ENCODE measurements around the gene HCFC2.
A peak's percentile ranks its signal among the peaks of the same experiment; 100 is the strongest.

Gene HCFC2

DNA sequence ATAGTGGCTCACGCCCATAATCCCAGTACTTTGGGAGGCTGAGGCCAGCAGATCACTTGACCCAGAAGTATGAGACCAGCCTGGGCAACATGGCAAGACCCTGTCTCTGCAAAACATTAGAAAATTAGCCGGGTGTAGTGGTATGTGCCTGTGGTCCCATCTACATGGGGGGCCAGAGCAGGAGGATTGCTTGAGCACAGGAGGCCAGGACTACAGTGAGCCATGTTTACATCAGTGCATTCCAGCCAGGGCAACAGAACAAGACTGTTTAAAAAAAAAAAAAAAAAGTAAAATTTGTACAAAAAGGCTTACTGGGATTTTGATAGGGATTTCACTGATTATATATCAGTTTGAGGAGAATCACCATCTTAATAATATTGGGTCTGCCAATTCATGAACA lies 7.8 kb downstream of the HCFC2 start:
- no peak overlapping the region for H3K4me3 Mint-ChIP-seq
- H3K9me3 Mint-ChIP-seq, result no peaks in the 10 kb centered on the region
- intact Hi-C loops (cut with micrococcal nuclease), result no loop called here
- H3K36me3 Mint-ChIP-seq (ENCODE audit: low read depth), result peaks cover 87% of the 10 kb centered on the region
- H3K4me1 Mint-ChIP-seq (ENCODE audit: low read depth), result peaks cover 8% of the 10 kb centered on the region
- H3K27ac Mint-ChIP-seq, result no peak overlapping the region
- no peaks in the 10 kb centered on the region for H3K27me3 Mint-ChIP-seq

DNA sequence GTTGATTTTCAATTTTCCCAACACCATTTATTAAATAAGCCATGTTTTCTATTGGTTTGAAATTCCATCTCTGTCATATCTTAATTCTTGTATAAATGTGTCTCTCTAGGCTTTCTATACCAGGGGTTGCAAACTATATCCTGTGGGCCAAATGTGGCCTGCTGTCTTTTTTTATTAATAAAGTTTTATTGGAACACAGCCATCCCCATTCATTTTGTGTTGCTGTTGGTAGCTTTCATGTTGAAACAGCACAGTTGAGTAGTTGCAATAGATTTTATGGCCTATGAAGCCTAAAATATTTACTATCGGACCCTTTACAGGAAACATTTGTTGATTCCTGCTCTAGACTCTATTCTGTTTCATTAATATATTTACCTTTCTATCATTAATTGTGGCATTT lies 9.4 kb downstream of the HCFC2 start:
- peaks cover 5% of the 10 kb centered on the region for H3K4me1 Mint-ChIP-seq (ENCODE audit: low read depth)
- H3K27me3 Mint-ChIP-seq, result no peaks in the 10 kb centered on the region
- no peak overlapping the region for H3K27ac Mint-ChIP-seq
- H3K4me3 Mint-ChIP-seq, result no peak overlapping the region
- H3K9me3 Mint-ChIP-seq, result no peaks in the 10 kb centered on the region
- intact Hi-C loops (cut with micrococcal nuclease), result no loop called here
- H3K36me3 Mint-ChIP-seq (ENCODE audit: low read depth), result peaks cover 85% of the 10 kb centered on the region

DNA sequence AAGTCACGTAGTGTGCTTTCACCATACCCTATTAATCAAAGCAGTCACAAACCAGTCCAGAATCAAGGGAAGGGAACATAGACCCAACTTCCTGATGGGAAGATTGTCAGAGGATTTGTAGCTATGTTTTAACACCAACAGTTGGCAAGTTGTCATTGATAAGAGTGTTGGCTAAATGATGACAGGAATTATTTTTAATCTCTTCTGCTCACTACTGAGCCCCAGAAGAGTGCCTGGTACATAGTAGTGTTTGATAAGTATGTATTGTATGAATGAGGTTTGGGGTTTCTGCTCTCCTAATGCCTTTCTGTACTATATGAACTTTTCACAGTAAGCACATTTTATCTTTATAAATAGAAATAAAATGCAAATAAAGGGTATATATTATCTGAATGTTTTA lies 14.7 kb downstream of the HCFC2 start:
- Mint-ChIP-seq H3K36me3 (ENCODE audit: low read depth) (peaks cover 52% of the 10 kb centered on the region), H3K4me1 (ENCODE audit: low read depth) (peaks cover 5% of the 10 kb centered on the region), H3K9me3 (no peaks in the 10 kb centered on the region), H3K27me3 (no peaks in the 10 kb centered on the region), H3K27ac (no peak overlapping the region), H3K4me3 (no peak overlapping the region)
- intact Hi-C loops (cut with micrococcal nuclease), result no loop called here

DNA sequence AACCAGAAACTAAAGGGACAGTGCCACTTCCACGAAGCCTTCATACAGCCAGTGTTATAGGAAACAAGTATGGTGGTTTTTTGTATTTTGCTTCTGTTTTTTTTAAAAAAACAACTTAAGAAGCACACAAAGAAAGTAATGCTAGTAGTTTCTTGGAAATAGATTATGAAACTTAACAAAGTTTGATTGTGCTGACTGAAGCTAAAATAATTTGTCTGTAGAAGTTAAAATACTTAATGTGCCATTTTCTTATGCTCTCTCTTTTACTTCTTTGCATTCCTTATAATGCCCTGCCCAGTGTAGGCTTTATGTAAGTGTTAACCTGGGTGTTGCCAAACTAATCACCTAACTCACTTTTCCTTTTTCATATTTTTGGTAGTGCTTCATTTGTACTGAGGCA lies 16.4 kb downstream of the HCFC2 start:
- no peaks in the 10 kb centered on the region for H3K27me3 Mint-ChIP-seq
- H3K27ac Mint-ChIP-seq, result peak overlapping the region; percentile 71
- intact Hi-C loops (cut with micrococcal nuclease), result loop anchor here (10.0 kb wide), 1 partner anchor 254 kb away; no protein-coding TSS in a partner anchor
- no peaks in the 10 kb centered on the region for H3K9me3 Mint-ChIP-seq
- peaks cover 56% of the 10 kb centered on the region for H3K36me3 Mint-ChIP-seq (ENCODE audit: low read depth)
- H3K4me3 Mint-ChIP-seq, result no peak overlapping the region
- H3K4me1 Mint-ChIP-seq (ENCODE audit: low read depth), result peaks cover 5% of the 10 kb centered on the region

DNA sequence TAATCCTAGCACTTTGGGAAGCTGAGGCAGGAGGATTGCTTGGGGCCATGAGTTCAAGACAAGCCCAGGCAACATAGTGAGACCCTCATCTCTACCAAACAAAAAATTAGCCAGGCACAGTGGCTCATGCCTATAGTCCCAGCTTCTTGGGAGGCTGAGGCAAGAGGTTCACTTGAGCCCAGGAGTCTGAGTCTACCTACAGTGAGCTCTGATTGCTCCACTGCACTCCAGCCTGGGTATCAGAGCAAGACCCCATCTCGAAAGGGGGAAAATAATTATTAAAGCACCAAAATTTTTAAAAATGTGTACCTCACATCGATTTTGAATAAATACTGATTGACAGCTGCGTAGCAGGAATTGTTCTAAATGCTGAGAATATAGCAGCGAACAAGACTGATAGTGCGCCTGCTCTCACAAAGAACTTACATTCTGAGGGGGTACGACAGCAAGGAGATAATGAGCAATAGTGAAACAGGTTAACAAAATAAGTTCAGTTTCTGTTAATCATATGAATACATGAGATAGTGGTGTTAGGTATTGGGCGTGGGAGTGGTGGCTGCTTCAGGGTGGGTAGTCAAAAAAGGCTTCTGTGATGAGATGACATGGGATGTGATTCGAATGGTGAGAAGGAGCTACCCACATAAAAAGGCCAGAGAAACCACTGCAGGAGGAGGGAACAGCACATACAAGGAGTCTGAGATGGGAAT lies 19.6 kb downstream of the HCFC2 start:
- intact Hi-C loops (cut with micrococcal nuclease), result loop anchor here (10.0 kb wide), 1 partner anchor 251 kb away; no protein-coding TSS in a partner anchor
- H3K27ac Mint-ChIP-seq, result no peak overlapping the region
- no peaks in the 10 kb centered on the region for H3K9me3 Mint-ChIP-seq
- H3K4me1 Mint-ChIP-seq (ENCODE audit: low read depth), result peaks cover 5% of the 10 kb centered on the region
- H3K27me3 Mint-ChIP-seq, result no peaks in the 10 kb centered on the region
- peaks cover 48% of the 10 kb centered on the region for H3K36me3 Mint-ChIP-seq (ENCODE audit: low read depth)
- H3K4me3 Mint-ChIP-seq, result no peak overlapping the region

DNA sequence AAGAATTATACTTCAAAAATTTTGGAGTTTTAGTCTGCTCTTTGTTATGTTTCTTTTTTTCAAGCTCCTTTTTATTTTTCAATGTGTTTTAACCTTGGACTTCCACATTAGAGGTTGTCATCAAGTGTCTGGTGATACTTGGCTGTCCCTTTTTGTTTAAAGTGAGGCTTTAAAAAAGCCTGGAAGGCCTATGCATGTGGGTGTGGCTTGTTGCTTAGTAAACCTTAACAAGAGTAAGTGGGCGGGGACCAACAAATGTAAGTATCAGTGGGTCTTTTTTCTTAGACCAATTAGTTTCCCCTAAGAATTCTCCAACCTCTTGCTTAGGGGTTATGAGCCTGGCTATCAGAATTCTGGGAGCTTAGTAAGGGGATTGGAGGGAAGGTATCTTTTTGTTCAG lies 26.4 kb downstream of the HCFC2 start:
- H3K4me3 Mint-ChIP-seq, result no peak overlapping the region
- H3K4me1 Mint-ChIP-seq (ENCODE audit: low read depth), result no peaks in the 10 kb centered on the region
- H3K36me3 Mint-ChIP-seq (ENCODE audit: low read depth), result peaks cover 72% of the 10 kb centered on the region
- no peaks in the 10 kb centered on the region for H3K9me3 Mint-ChIP-seq
- no peaks in the 10 kb centered on the region for H3K27me3 Mint-ChIP-seq
- intact Hi-C loops (cut with micrococcal nuclease), result loop anchor here (10.0 kb wide), 2 partner anchors 106 to 1044 kb away; no protein-coding TSS in a partner anchor
- no peak overlapping the region for H3K27ac Mint-ChIP-seq

DNA sequence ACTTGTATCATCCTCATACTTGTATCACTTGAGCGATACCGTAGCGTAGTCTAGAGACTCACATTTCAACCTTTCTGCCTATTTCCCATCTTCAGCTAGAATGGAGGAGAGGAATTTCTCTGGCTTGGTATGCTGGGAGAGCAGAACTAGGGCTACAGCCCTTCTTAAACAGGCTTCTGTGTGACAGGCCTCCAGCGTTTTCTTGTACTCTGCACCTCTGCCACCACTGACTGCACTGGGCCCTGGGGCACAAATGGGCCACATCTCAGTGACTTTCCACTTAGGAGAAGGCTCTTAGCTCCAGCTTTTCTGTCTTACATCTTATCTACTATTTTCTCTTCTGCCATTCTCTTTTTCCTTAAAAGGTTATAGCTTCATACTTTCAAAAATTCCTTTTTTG lies 26.8 kb downstream of the HCFC2 start:
- no peak overlapping the region for H3K4me3 Mint-ChIP-seq
- H3K27ac Mint-ChIP-seq, result no peak overlapping the region
- H3K4me1 Mint-ChIP-seq (ENCODE audit: low read depth), result no peaks in the 10 kb centered on the region
- intact Hi-C loops (cut with micrococcal nuclease), result loop anchor here (10.0 kb wide), 2 partner anchors 106 to 1044 kb away; no protein-coding TSS in a partner anchor
- H3K27me3 Mint-ChIP-seq, result no peaks in the 10 kb centered on the region
- H3K36me3 Mint-ChIP-seq (ENCODE audit: low read depth), result peaks cover 67% of the 10 kb centered on the region
- no peaks in the 10 kb centered on the region for H3K9me3 Mint-ChIP-seq

DNA sequence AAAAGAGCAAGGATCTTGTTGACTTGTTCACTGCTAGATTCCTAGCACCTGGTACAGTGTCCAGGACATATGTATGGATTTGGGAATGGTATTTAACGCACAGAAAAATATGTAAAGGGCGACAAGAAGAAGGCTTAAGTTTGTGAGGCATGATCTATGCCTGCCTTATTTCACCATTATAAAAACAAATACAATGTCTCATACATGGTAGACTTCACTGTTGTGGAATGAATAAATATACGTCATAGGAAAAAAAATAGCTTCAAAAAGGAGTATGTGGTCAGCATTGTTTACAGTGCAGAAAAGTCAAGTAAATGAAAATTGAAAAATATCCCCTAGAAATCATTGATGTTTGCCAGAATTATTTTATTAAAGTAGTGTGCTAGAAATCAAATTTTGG lies 30.0 kb downstream of the HCFC2 start:
- Mint-ChIP-seq H3K4me1 (ENCODE audit: low read depth) (no peaks in the 10 kb centered on the region), H3K27me3 (no peaks in the 10 kb centered on the region), H3K4me3 (no peak overlapping the region), H3K9me3 (no peaks in the 10 kb centered on the region), H3K36me3 (ENCODE audit: low read depth) (peaks cover 72% of the 10 kb centered on the region), H3K27ac (no peak overlapping the region)
- intact Hi-C loops (cut with micrococcal nuclease), result loop anchor here (10.0 kb wide), 2 partner anchors 109 to 1041 kb away; no protein-coding TSS in a partner anchor

DNA sequence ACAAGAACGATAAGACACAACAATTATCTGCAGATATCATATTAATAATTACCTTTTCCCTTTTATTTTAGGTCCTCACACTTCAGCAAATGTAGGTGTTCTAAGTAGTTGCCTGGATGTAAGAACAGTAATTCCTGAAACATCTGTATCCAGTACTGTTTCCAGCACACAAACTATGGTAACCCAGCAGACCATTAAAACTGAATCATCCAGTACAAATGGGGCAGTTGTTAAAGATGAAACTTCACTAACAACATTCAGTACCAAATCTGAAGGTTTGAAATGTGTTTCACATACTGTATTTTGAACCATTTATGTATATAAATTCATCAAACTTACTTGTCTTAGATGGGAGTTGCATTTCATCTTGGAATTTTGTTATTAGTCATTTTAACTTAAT lies 31.0 kb downstream of the HCFC2 start:
- intact Hi-C loops (cut with micrococcal nuclease), result loop anchor here (10.0 kb wide), 2 partner anchors 110 to 1040 kb away; no protein-coding TSS in a partner anchor
- H3K9me3 Mint-ChIP-seq, result no peaks in the 10 kb centered on the region
- H3K27ac Mint-ChIP-seq, result no peak overlapping the region
- no peaks in the 10 kb centered on the region for H3K4me1 Mint-ChIP-seq (ENCODE audit: low read depth)
- peaks cover 64% of the 10 kb centered on the region for H3K36me3 Mint-ChIP-seq (ENCODE audit: low read depth)
- no peak overlapping the region for H3K4me3 Mint-ChIP-seq
- no peaks in the 10 kb centered on the region for H3K27me3 Mint-ChIP-seq

DNA sequence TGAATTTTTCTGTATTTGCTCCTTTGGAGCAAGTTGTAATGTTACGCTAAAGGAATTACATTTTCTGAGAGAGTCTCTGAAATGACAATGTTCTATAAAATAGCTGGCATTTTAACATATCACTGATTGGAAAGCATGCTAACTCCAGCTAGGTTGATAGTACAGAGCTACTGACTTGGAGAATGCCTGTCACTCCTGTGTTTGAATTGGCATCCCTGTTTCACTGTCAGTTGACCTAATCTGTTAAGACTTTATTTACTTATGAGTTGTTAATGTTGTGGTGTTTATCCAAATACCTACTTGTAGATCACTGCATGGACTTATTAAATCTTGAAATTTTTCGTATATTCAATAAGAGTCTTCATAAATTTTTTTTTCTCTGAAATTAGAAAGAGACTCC lies 33.6 kb downstream of the HCFC2 start:
- H3K4me1 Mint-ChIP-seq (ENCODE audit: low read depth), result no peaks in the 10 kb centered on the region
- no peaks in the 10 kb centered on the region for H3K9me3 Mint-ChIP-seq
- no peak overlapping the region for H3K27ac Mint-ChIP-seq
- H3K27me3 Mint-ChIP-seq, result no peaks in the 10 kb centered on the region
- H3K4me3 Mint-ChIP-seq, result no peak overlapping the region
- H3K36me3 Mint-ChIP-seq (ENCODE audit: low read depth), result peaks cover 67% of the 10 kb centered on the region
- intact Hi-C loops (cut with micrococcal nuclease), result loop anchor here (10.0 kb wide), 2 partner anchors 113 to 1037 kb away; no protein-coding TSS in a partner anchor

DNA sequence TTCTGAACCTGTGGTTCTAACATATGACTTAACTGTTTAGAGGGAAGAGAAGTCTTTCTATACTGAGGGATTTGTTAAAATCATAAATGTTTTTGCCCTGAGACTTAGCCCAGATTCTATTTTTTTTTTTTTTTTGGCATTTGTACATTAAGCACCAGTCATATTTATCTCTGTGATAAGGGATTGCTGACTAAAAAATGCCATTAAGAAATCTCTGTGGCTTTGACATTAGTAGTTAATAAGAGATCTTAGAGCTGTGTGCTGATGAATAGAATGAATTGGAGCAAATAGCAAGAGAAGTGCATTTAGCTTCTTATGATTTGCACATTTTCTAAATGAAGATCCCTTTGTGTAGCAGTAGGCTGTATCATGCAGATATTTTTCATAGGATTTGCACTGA lies 41.1 kb downstream of the HCFC2 start:
- Mint-ChIP-seq H3K9me3 (no peaks in the 10 kb centered on the region), H3K27me3 (no peaks in the 10 kb centered on the region), H3K27ac (no peak overlapping the region), H3K4me1 (ENCODE audit: low read depth) (peaks cover 9% of the 10 kb centered on the region), H3K4me3 (no peak overlapping the region), H3K36me3 (ENCODE audit: low read depth) (peaks cover 39% of the 10 kb centered on the region)
- intact Hi-C loops (cut with micrococcal nuclease), result loop anchor here (5.0 kb wide), 1 partner anchor 333 kb away; no protein-coding TSS in a partner anchor

DNA sequence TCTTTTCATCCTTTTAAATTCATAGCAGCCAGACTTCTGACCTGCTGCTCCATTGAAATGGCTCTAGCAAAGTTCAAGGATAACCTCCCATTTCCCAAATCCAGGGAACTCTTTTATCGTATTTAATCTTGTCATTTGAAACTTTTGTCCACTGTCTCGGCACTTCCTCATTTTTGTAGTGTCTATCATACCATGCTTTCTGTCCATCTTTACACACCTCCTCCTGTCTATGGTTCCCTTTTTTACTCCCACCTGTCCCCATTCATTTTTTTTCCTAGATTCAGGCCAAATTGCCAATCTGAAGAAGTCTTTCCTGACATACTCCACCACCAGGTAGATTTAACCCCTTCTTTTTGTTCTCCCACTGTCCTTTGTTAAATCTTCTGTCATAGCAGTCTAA lies 42.6 kb downstream of the HCFC2 start:
- H3K9me3 Mint-ChIP-seq, result no peaks in the 10 kb centered on the region
- peaks cover 28% of the 10 kb centered on the region for H3K36me3 Mint-ChIP-seq (ENCODE audit: low read depth)
- intact Hi-C loops (cut with micrococcal nuclease), result loop anchor here (5.0 kb wide), 1 partner anchor 335 kb away; no protein-coding TSS in a partner anchor
- H3K27me3 Mint-ChIP-seq, result no peaks in the 10 kb centered on the region
- H3K4me3 Mint-ChIP-seq, result no peak overlapping the region
- no peak overlapping the region for H3K27ac Mint-ChIP-seq
- peaks cover 14% of the 10 kb centered on the region for H3K4me1 Mint-ChIP-seq (ENCODE audit: low read depth)

DNA sequence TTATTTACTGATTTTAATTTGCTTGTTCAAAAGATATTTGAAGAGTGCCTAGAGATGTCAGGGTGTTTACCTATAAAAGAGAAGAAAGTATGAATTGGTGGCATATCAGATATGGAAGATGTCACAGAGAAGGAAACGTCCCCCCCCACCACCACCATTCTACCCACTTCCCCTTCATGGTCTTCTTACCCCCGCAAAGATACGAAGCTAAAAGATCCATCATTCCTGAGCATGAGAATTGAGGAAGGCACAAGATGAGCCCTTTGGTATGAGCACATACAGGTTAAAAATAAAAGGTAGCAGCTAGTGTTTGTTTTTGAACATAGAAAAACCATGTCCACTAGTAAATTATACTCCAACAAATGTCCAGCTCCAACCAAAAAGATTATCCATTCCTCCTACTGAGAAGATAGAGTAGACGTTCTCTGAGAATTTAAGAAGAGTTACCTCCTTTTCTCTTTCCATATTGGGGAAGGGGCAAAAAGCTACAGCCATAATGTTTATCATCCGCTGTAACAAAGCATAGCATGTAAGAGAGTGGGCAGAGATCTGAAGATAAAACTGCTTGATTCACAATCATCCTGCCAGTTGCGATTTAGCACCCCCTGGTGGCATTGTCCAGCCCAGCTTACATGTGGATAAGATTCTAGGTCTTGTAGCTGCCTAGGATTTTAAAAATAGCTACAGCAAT lies 44.6 kb downstream of the HCFC2 start:
- Mint-ChIP-seq H3K4me3 (no peak overlapping the region), H3K9me3 (no peaks in the 10 kb centered on the region), H3K4me1 (ENCODE audit: low read depth) (peaks cover 14% of the 10 kb centered on the region), H3K27ac (no peak overlapping the region), H3K27me3 (no peaks in the 10 kb centered on the region), H3K36me3 (ENCODE audit: low read depth) (peaks cover 16% of the 10 kb centered on the region)
- intact Hi-C loops (cut with micrococcal nuclease), result loop anchor here (1.0 to 5.0 kb wide), 4 partner anchors 44 to 337 kb away; partner anchors contain the start of gene HCFC2
